Measurements from ENCODE around the gene WNT2.

- TF ChIP-seq EZH2 (IDR thresholded peaks at IDR 0.05; ENCODE audit: borderline replicate concordance, insufficient read depth, low read length, poor library complexity, severe bottlenecking) = no peak
- no peak for TF ChIP-seq CTCF (IDR thresholded peaks at IDR 0.05; ENCODE audit: poor library complexity, severe bottlenecking)
- no peak for TF ChIP-seq POLR2AphosphoS5 (IDR thresholded peaks at IDR 0.05)
- TF ChIP-seq EP300 (conservative IDR thresholded peaks at IDR 0.05; ENCODE audit: poor library complexity, severe bottlenecking) = no peak
- no peak for TF ChIP-seq RAD21 (conservative IDR thresholded peaks at IDR 0.05)
- TF ChIP-seq REST (IDR thresholded peaks at IDR 0.05; ENCODE audit: borderline replicate concordance) = no peak
- no peak for TF ChIP-seq TAF1 (IDR thresholded peaks at IDR 0.05; ENCODE audit: low read depth)
Measured at GRCh38 chr7:117229350-117229749, 93.5 kb downstream of the WNT2 start.
